Motor neuron (in vitro differentiated cells): Measurements from ENCODE around the gene BEND3. TPM values are rescaled to one million over a fixed set of nuclear protein-coding genes. Genes with fewer than 3 reads are reported as not detected.
"Not testable (repeated sequence)": the region's sequence is repeated elsewhere in the genome, so short reads cannot be mapped to it uniquely, and the experiment has no call there.

Experiments used
- ATAC-seq, 8 experiments: fragments of 200-7000 bp; cut with Tn5 transposase; replicated peaks in 6 of 8; 2 replicates each; pipeline ENCODE4 v1.8.0; 2021; ENCODE audit warnings: mild to moderate bottlenecking in 8 of 8, moderate library complexity in 8 of 8
- H3K27ac ChIP-seq, 2 donors: fragments of 250-450 bp; sonication (Bioruptor Pico); 2 replicates each; pipeline ENCODE4 v1.9.0; 2021; ENCODE audit warnings: antibody characterized with exemption in 2 of 2, mild to moderate bottlenecking in 2 of 2, moderate library complexity in 1 of 2
- H3K4me1 ChIP-seq, 2 donors: fragments of 250-450 bp; sonication (Bioruptor Pico); replicated peaks in 1 of 2; 2 replicates each; pipeline ENCODE4 v1.6.1; 2021; ENCODE audit warnings: antibody characterized with exemption in 2 of 2, mild to moderate bottlenecking in 2 of 2, moderate library complexity in 1 of 2
- H3K4me3 ChIP-seq, 5 donors: fragments of 250-450 bp; sonication (Bioruptor Pico); 2 replicates each; pipeline ENCODE4 v1.9.0; 2021; ENCODE audit warnings: antibody characterized with exemption in 5 of 5, mild to moderate bottlenecking in 5 of 5, moderate library complexity in 4 of 5
- WGBS, 10 experiments: fragments of 450-650 bp; shearing (Covaris generic); methylation state at CpG; one replicate each; pipeline ENCODE4 v1.0.0; 2022; 5-methylcytosine and 5-hydroxymethylcytosine counted together
- in situ Hi-C, 9 experiments: fragments of 400-800 bp; cut with MboI; loops; one replicate each; pipeline ENCODE4 v1.15.0; 2021; ENCODE audit warnings: low sequenced_read_pairs in 9 of 9, low pct_unique_long_range_greater_than_20kb in 2 of 9; ENCODE audit not compliant: unreplicated experiment in 9 of 9
- total RNA-seq, 8 experiments: library from RNA; unstranded; fragments of 300-600 nt; gene quantifications; 2 replicates each; pipeline versions ENCODE4 v1.2.3 to v1.2.4, GENCODE V29; 2022

Gene BEND3
- total RNA-seq, 8 experiments from 2014 or later, result 2.1 to 12.4 (median 5.0) TPM

GRCh38 chr6:107132330-107132954 lies 17.1 kb upstream of the BEND3 start:
- in situ Hi-C loops, result no loop called here
- Histone ChIP-seq H3K4me3 (no peak overlapping the region), H3K27ac (no peak overlapping the region), H3K4me1 (no peaks in the 10 kb centered on the region)
- 26 to 75% (median 55%) methylated on average over 1 to 7 of the region's 8 CpGs; no CpG with 5 or more reads in 2 of the 10 experiments for WGBS, 10 experiments
- peak in 1 of 8 experiments; percentile 29 for ATAC-seq

GRCh38 chr6:107129370-107129925 lies 14.1 kb upstream of the BEND3 start:
- Histone ChIP-seq H3K27ac (no peak overlapping the region), H3K4me3 (no peak overlapping the region), H3K4me1 (peaks cover 3 to 6% of the 10 kb centered on the region in 2 donors)
- in situ Hi-C loops, result no loop called here
- WGBS, 10 experiments, result 0 to 95% (median 87%) methylated on average over 1 to 8 of the region's 9 CpGs; no CpG with 5 or more reads in 2 of the 10 experiments
- ATAC-seq, result no peak

DNA sequence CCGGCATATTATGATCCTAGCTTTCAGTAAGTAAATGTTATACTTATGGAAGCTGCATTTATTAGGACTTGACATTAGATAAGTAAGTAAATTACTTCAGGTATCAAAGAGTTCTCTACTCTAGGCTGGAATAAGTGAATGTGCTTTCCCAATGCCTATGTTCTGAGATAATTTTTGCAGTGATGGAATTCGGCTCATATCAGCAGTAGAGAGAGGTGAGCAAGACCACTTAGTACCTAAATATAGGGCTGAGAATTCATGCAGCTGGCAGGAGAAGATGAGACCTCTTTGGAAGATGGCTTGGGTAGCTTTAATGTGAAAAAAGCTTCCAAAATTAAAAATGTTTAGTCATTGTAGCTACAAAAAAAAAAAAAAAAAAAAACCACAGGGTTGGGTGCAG lies 13.3 kb upstream of the BEND3 start:
- no peak overlapping the region for H3K4me3 ChIP-seq
- no peak for ATAC-seq
- 65 to 100% (median 92%) methylated on average over 1 to 2 of the region's 2 CpGs; no CpG with 5 or more reads in 1 of the 10 experiments for WGBS, 10 experiments
- H3K4me1 ChIP-seq, result peaks cover 3 to 6% of the 10 kb centered on the region in 2 donors
- H3K27ac ChIP-seq, result no peak overlapping the region
- in situ Hi-C loops, result no loop called here

- Histone ChIP-seq H3K4me3 (no peak overlapping the region), H3K4me1 (peaks cover 3 to 6% of the 10 kb centered on the region in 2 donors), H3K27ac (no peak overlapping the region)
- in situ Hi-C loops, result no loop called here
- WGBS, 10 experiments, result 57 to 100% (median 86%) methylated on average over 1 of the region's 1 CpG; no CpG with 5 or more reads in 3 of the 10 experiments
- ATAC-seq, result no peak
Measured at GRCh38 chr6:107128175-107128574, 12.9 kb upstream of the BEND3 start.

- WGBS, 10 experiments, result 60 to 94% (median 78%) methylated on average over 1 to 4 of the region's 5 CpGs; no CpG with 5 or more reads in 4 of the 10 experiments
- H3K27ac ChIP-seq, result no peak overlapping the region
- in situ Hi-C loops, result no loop called here
- H3K4me1 ChIP-seq, result peaks cover 3 to 6% of the 10 kb centered on the region in 2 donors
- ATAC-seq, result no peak
- no peak overlapping the region for H3K4me3 ChIP-seq
Measured at GRCh38 chr6:107125771-107126170, 10.5 kb upstream of the BEND3 start.

- peak; percentile 22 to 96 (median 78) for ATAC-seq
- H3K4me1 ChIP-seq, result peaks cover 3 to 6% of the 10 kb centered on the region in 2 donors
- H3K27ac ChIP-seq, result no peak overlapping the region
- WGBS, 10 experiments, result 0 to 33% (median 17%) methylated on average over 1 to 4 of the region's 4 CpGs; no CpG with 5 or more reads in 4 of the 10 experiments
- no peak overlapping the region for H3K4me3 ChIP-seq
- in situ Hi-C loops, result no loop called here
Measured at GRCh38 chr6:107124934-107125348, 9.6 kb upstream of the BEND3 start.

DNA sequence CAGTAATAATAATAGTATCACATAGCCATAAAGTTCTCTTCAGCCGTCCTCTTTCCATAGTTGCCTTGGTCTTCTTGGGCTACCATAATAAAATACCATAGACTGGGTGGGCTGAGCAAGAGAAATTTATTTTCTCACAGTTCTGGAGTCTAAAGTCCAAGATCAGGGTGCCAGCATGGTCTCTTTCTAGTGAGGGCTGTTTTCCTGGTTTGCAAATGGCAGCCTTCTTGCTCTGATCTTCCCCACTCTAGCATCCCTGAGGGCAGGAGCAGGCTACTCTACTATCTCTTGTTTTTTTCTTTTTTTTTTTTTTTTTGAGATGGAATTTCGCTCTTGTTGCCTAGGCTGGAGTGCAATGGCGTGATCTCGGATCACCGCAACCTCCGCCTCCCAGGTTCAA lies 8.2 kb upstream of the BEND3 start:
- Histone ChIP-seq H3K27ac (no peak overlapping the region), H3K4me3 (no peak overlapping the region), H3K4me1 (peaks cover 3 to 6% of the 10 kb centered on the region in 2 donors)
- ATAC-seq, result no peak
- WGBS, 10 experiments, result 60 to 100% (median 100%) methylated on average over 1 to 5 of the region's 6 CpGs; no CpG with 5 or more reads in 1 of the 10 experiments
- in situ Hi-C loops, result no loop called here

DNA sequence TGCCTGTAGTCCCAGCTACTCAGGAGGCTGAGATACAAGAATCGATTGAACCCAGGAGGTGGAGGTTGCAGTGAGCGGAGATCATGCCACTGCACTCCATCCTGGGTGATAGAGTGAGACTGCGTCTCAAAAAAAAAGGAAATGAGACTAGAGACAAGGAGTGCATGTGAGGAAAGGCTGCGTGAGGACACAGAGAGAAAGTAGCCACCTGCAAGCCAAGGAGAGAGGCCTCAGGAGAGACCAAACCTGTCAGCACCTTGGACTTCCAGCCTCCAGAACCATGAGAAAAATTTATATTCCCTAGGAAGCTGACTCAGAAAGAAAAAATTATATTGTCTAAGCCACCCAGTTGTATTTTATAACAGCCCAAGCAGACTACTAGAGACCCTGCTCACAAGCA lies 7.4 kb upstream of the BEND3 start:
- WGBS, 10 experiments, result 90 to 100% (median 100%) methylated on average over 1 to 4 of the region's 4 CpGs; no CpG with 5 or more reads in 3 of the 10 experiments
- H3K27ac ChIP-seq, result no peak overlapping the region
- no peak overlapping the region for H3K4me3 ChIP-seq
- ATAC-seq, result no peak
- in situ Hi-C loops, result no loop called here
- peaks cover 3 to 6% of the 10 kb centered on the region in 2 donors for H3K4me1 ChIP-seq

DNA sequence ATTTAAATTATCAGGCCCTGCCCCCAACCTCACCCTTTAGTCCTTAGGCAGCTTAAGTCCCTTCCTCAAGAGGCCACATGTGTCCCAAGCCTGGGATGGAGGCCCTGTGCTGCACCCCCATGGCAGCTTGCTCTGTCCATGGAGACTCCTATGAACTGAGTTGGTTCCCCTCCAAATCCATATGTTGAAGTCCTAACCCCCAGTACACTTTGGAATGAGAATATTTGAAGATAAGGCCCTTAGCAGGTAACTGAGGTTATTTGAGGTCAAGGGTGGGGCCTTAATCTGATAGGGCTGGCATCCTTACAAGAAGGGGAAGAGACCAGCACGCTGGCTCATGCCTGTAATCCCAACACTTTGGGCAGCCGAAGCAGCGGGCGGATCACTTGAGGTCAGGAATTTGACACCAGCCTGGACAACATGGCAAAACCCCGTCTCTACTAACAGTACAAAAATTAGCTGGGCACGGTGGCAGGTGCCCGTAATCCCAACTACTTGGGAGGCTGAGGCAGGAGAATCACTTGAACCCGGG lies 6.7 kb upstream of the BEND3 start:
- H3K27ac ChIP-seq, result no peak overlapping the region
- ATAC-seq, result no peak
- H3K4me1 ChIP-seq, result peaks cover 4 to 6% of the 10 kb centered on the region in 2 donors
- no peak overlapping the region for H3K4me3 ChIP-seq
- in situ Hi-C loops, result no loop called here
- 60 to 100% (median 93%) methylated on average over 1 to 8 of the region's 8 CpGs; no CpG with 5 or more reads in 2 of the 10 experiments for WGBS, 10 experiments

DNA sequence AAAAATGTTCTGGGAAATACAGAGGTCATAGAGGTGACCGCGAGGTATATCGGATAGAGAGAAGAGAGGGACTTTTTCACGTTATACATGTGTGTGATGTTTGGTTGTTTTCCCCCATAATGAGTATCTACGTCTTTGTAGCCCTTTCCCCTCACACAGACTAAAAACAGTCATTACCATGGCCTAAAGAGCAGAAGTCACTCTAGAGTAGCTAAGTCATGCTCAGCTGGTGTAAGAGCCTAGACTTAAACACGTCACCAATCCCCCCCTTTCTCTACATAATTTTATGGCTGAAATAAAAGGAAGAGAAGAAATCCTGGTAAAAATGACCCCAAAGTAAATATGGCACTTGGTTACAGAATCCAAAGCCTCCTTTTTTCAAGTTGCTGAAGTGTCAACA lies 6.0 kb upstream of the BEND3 start:
- 81 to 100% (median 90%) methylated on average over 1 to 6 of the region's 6 CpGs; no CpG with 5 or more reads in 2 of the 10 experiments for WGBS, 10 experiments
- in situ Hi-C loops, result no loop called here
- no peak for ATAC-seq
- Histone ChIP-seq H3K4me3 (no peak overlapping the region), H3K27ac (no peak overlapping the region), H3K4me1 (peaks cover 6 to 7% of the 10 kb centered on the region in 2 donors)

- in situ Hi-C loops, result no loop called here
- H3K27ac ChIP-seq, result no peak overlapping the region
- ATAC-seq, result no peak
- H3K4me3 ChIP-seq, result no peak overlapping the region
- WGBS, 10 experiments, result 88 to 100% (median 100%) methylated on average over 1 to 3 of the region's 4 CpGs; no CpG with 5 or more reads in 4 of the 10 experiments
- peaks cover 4 to 6% of the 10 kb centered on the region in 2 donors for H3K4me1 ChIP-seq
Measured at GRCh38 chr6:107120404-107120803, 5.1 kb upstream of the BEND3 start.

- WGBS, 10 experiments, result 29 to 80% (median 45%) methylated on average over 1 to 2 of the region's 2 CpGs; no CpG with 5 or more reads in 6 of the 10 experiments
- Histone ChIP-seq H3K4me1 (peaks cover 0 to 4% of the 10 kb centered on the region in 2 donors), H3K27ac (no peak overlapping the region), H3K4me3 (no peak overlapping the region)
- in situ Hi-C loops, result no loop called here
- ATAC-seq, result no peak
Measured at GRCh38 chr6:107118976-107119375, 3.7 kb upstream of the BEND3 start.

GRCh38 chr6:107118540-107118939 lies 3.2 kb upstream of the BEND3 start:
- WGBS, 10 experiments, result 80 to 96% (median 93%) methylated on average over 2 to 7 of the region's 9 CpGs; no CpG with 5 or more reads in 5 of the 10 experiments
- H3K4me3 ChIP-seq, in situ Hi-C loops, H3K27ac ChIP-seq, ATAC-seq, H3K4me1 ChIP-seq: not testable (repeated sequence)
